ENCODE results near the gene PAPPA2.

PAPPA2 gene

GRCh38 chr1:176539018-176539417 is 76.0 kb downstream of the PAPPA2 start:
- no peak overlapping the region for H3K9ac ChIP-seq (ENCODE audit: low read length)
- no peaks in the 10 kb centered on the region for H3K79me2 ChIP-seq (ENCODE audit: insufficient read depth, low read length)
- no peak overlapping the region for H2AFZ ChIP-seq (ENCODE audit: low read depth, low read length, severe bottlenecking)
- no peaks in the 10 kb centered on the region for H3K9me3 ChIP-seq (ENCODE audit: insufficient read depth, low read length)
- H3K9me2 ChIP-seq (replicated peaks; ENCODE audit: insufficient read depth, low read length) = no peaks in the 10 kb centered on the region
- no peaks in the 10 kb centered on the region for H3K36me3 ChIP-seq (ENCODE audit: low read length)
- no peaks in the 10 kb centered on the region for H3F3A ChIP-seq (ENCODE audit: insufficient read depth)
- H3K27me3 ChIP-seq (ENCODE audit: low read length) = no peaks in the 10 kb centered on the region
- H3K27ac ChIP-seq (ENCODE audit: low read depth, low read length) = no peak overlapping the region
- no peaks in the 10 kb centered on the region for H4K20me1 ChIP-seq (ENCODE audit: low read depth, low read length)
- no peak overlapping the region for H3K4me2 ChIP-seq (ENCODE audit: low read depth, low read length, poor library complexity, severe bottlenecking)
- no peak overlapping the region for H3K4me3 ChIP-seq (ENCODE audit: insufficient read depth, low read length, poor library complexity, severe bottlenecking)
- TF ChIP-seq EZH2phosphoT487 (conservative IDR thresholded peaks at IDR 0.05; ENCODE audit: low read length) (no peak), CTCF (IDR thresholded peaks at IDR 0.05; ENCODE audit: insufficient read depth, low read length, poor library complexity, severe bottlenecking) (no peak)

GRCh38 chr1:176540428-176540827 is 77.5 kb downstream of the PAPPA2 start:
- H3K9ac ChIP-seq (ENCODE audit: low read length) = no peak overlapping the region
- H3K36me3 ChIP-seq (ENCODE audit: low read length) = no peaks in the 10 kb centered on the region
- H3K9me2 ChIP-seq (replicated peaks; ENCODE audit: insufficient read depth, low read length) = no peaks in the 10 kb centered on the region
- no peaks in the 10 kb centered on the region for H3F3A ChIP-seq (ENCODE audit: insufficient read depth)
- no peaks in the 10 kb centered on the region for H3K27me3 ChIP-seq (ENCODE audit: low read length)
- H4K20me1 ChIP-seq (ENCODE audit: low read depth, low read length) = no peaks in the 10 kb centered on the region
- H3K9me3 ChIP-seq (ENCODE audit: insufficient read depth, low read length) = no peaks in the 10 kb centered on the region
- H3K27ac ChIP-seq (ENCODE audit: low read depth, low read length) = no peak overlapping the region
- no peak overlapping the region for H2AFZ ChIP-seq (ENCODE audit: low read depth, low read length, severe bottlenecking)
- no peak overlapping the region for H3K4me3 ChIP-seq (ENCODE audit: insufficient read depth, low read length, poor library complexity, severe bottlenecking)
- no peak overlapping the region for H3K4me2 ChIP-seq (ENCODE audit: low read depth, low read length, poor library complexity, severe bottlenecking)
- TF ChIP-seq EZH2phosphoT487 (conservative IDR thresholded peaks at IDR 0.05; ENCODE audit: low read length) (no peak), CTCF (IDR thresholded peaks at IDR 0.05; ENCODE audit: insufficient read depth, low read length, poor library complexity, severe bottlenecking) (no peak)
- no peaks in the 10 kb centered on the region for H3K79me2 ChIP-seq (ENCODE audit: insufficient read depth, low read length)

GRCh38 chr1:176541663-176542062 is 78.7 kb downstream of the PAPPA2 start:
- Histone ChIP-seq H3K27ac (ENCODE audit: low read depth, low read length) (no peak overlapping the region), H4K20me1 (ENCODE audit: low read depth, low read length) (no peaks in the 10 kb centered on the region), H3K4me2 (ENCODE audit: low read depth, low read length, poor library complexity, severe bottlenecking) (no peak overlapping the region)

More at GRCh38 chr1:176541663-176542062, 78.7 kb downstream of the PAPPA2 start:
- no peak for TF ChIP-seq CTCF (IDR thresholded peaks at IDR 0.05; ENCODE audit: insufficient read depth, low read length, poor library complexity, severe bottlenecking)
- no peak for TF ChIP-seq EZH2phosphoT487 (conservative IDR thresholded peaks at IDR 0.05; ENCODE audit: low read length)
- Histone ChIP-seq H3K9ac (ENCODE audit: low read length) (no peak overlapping the region), H3K27me3 (ENCODE audit: low read length) (no peaks in the 10 kb centered on the region), H3K79me2 (ENCODE audit: insufficient read depth, low read length) (no peaks in the 10 kb centered on the region), H3F3A (ENCODE audit: insufficient read depth) (no peaks in the 10 kb centered on the region), H3K9me3 (ENCODE audit: insufficient read depth, low read length) (no peaks in the 10 kb centered on the region), H3K4me3 (ENCODE audit: insufficient read depth, low read length, poor library complexity, severe bottlenecking) (no peak overlapping the region), H2AFZ (ENCODE audit: low read depth, low read length, severe bottlenecking) (no peak overlapping the region), H3K36me3 (ENCODE audit: low read length) (no peaks in the 10 kb centered on the region), H3K9me2 (replicated peaks; ENCODE audit: insufficient read depth, low read length) (no peaks in the 10 kb centered on the region)
